Adrenal gland (tissue), 12 donors: ENCODE data around the gene DIAPH1. TPM values are rescaled to one million over a fixed set of nuclear protein-coding genes. Genes with fewer than 3 reads are reported as not detected.

ENCODE experiments used
- DNase-seq, 7 donors: peaks; one replicate each; pipeline ENCODE4 v3.0.0-alpha.2; 2019 to 2020
- H3K27ac ChIP-seq, 5 donors: fragments of 200-600 bp; sonication (generic) in 4 of 5; 1 replicate in 3 of 5; 2 replicates in 2 of 5; pipeline versions ENCODE4 v1.5.1 to v1.8.0; 2016 to 2020; ENCODE audit warnings: mild to moderate bottlenecking in 1 of 5
- H3K27me3 ChIP-seq: fragments of 200-600 bp; 2 replicates; pipeline ENCODE4 v1.8.0; 2021
- H3K36me3 ChIP-seq, 2 donors: fragments of 200-600 bp; replicated peaks in 1 of 2; 1 replicate in 1 of 2; 2 replicates in 1 of 2; pipeline versions ENCODE4 v1.5.1 to v1.8.0; 2018 to 2022
- H3K4me1 ChIP-seq, 2 donors: fragments of 200-600 bp; replicated peaks in 1 of 2; 1 replicate in 1 of 2; 2 replicates in 1 of 2; pipeline versions ENCODE4 v1.5.1 to v1.8.0; 2018 to 2021
- H3K4me3 ChIP-seq, 4 donors: fragments of 200-600 bp; sonication (generic) in 3 of 4; one replicate each; pipeline ENCODE4 v1.5.1; 2016 to 2018
- H3K9me3 ChIP-seq, 3 donors: fragments of 200-600 bp; sonication (generic) in 1 of 3; replicated peaks in 1 of 3; 1 replicate in 2 of 3; 2 replicates in 1 of 3; pipeline versions ENCODE4 v1.5.1 to v1.8.0; 2016 to 2021
- CTCF ChIP-seq, 6 experiments: fragments of 450-650 bp in 4 of 6; fragments of 200-600 bp in 2 of 6; sonication (generic) in 1 of 6; IDR thresholded peaks; 1 replicate in 5 of 6; 2 replicates in 1 of 6; pipeline versions ENCODE4 v1.5.1 to v1.8.0; 2016 to 2021; ENCODE audit warnings: antibody characterized with exemption in 6 of 6, mild to moderate bottlenecking in 2 of 6, moderate library complexity in 1 of 6
- POLR2A ChIP-seq, 2 donors: fragments of 450-650 bp; IDR thresholded peaks; one replicate each; pipeline ENCODE4 v1.6.1; 2017; ENCODE audit warnings: antibody characterized with exemption in 2 of 2, mild to moderate bottlenecking in 2 of 2, moderate library complexity in 1 of 2
- WGBS, 4 donors: extraction: QIAGEN DNeasy Blood & Tissue Kit in 2 of 4; methylation state at CpG; one replicate each; pipeline versions ENCODE4 v1.1.5 to v1.1.7; 2013 to 2017; 5-methylcytosine and 5-hydroxymethylcytosine counted together
- intact Hi-C, 2 donors: fragments of 100-400 bp; cut with DNase I; formaldehyde crosslinking; loops; one replicate each; pipeline versions ENCODE4 v1.14.1 to v1.15.0; 2022 to 2023
- polyA plus RNA-seq, 3 donors: library from polyadenylated mRNA; stranded (reverse); fragments of 200-250 nt in 2 of 3; fragments of 350-450 nt in 1 of 3; fragmentation: Illumina TruSeq in 1 of 3; extraction: RNeasy Lipid Tissue Mini Kit (QIAGEN cat#74804) in 1 of 3; gene quantifications; one replicate each; pipeline ENCODE4 v1.2.3, GENCODE V29; 2013 to 2014
- total RNA-seq, 9 donors: library from RNA; depleted of rRNA in 4 of 9; stranded (reverse); fragments of >200 nt in 4 of 9; fragments of 120-200 nt in 1 of 9; fragmentation: NEBNext Ultra II Directional in 1 of 9; extraction: Animal tissue kit (Norgen Biotek cat#: 25700) in 1 of 9; gene quantifications; one replicate each; pipeline versions ENCODE4 v1.1.0 to v1.2.4, GENCODE V29; 2013 to 2023
- donor health status: healthy with polysubstance abuse.
- donor health status: Bipolar disorder and iron deficiency.
- donor health status: DM: yes; HTN: yes; CAD: no.
- donor health status: DM: no; HTN: no; CAD: no.
- donor health status: DM: no; HTN: no; CAD: no.
- donor health status: DM: yes; HTN: yes; CAD: no.

Gene DIAPH1
- total and polyA plus RNA-seq, 12 donors: 17.8 to 91.2 (median 48.8) TPM

GRCh38 chr5:141516672-141517025 lies 102.2 kb downstream of the DIAPH1 start:
- no peaks in the 10 kb centered on the region for H3K27me3 ChIP-seq
- no peak for TF ChIP-seq CTCF (IDR thresholded peaks at IDR 0.05)
- TF ChIP-seq POLR2A (IDR thresholded peaks at IDR 0.05): no peak
- peak overlapping the region in 2 of 5 donors; percentile 25 to 99 for H3K27ac ChIP-seq
- DNase-seq: no peak
- H3K4me1 ChIP-seq: peaks cover 27 to 49% of the 10 kb centered on the region in 2 donors
- WGBS, 4 donors: 74 to 94% (median 92%) methylated on average over 3 to 8 of the region's 8 CpGs
- no peaks in the 10 kb centered on the region for H3K9me3 ChIP-seq
- H3K36me3 ChIP-seq: peaks cover 0 to 28% of the 10 kb centered on the region in 2 donors
- intact Hi-C loops: loop anchor here (5.0 kb wide), 1 partner anchor 39 kb away; the partner anchor contains the start of gene PCDHGC3 (in 2 of the 2)
- H3K4me3 ChIP-seq: no peak overlapping the region

GRCh38 chr5:141515946-141516671 lies 102.7 kb downstream of the DIAPH1 start:
- WGBS, 4 donors: 80 to 92% (median 86%) methylated on average over 1 to 4 of the region's 4 CpGs
- intact Hi-C loops: loop anchor here (5.0 kb wide), 1 partner anchor 39 kb away; the partner anchor contains the start of gene PCDHGC3 (in 2 of the 2)
- H3K9me3 ChIP-seq: no peaks in the 10 kb centered on the region
- peaks cover 0 to 34% of the 10 kb centered on the region in 2 donors for H3K36me3 ChIP-seq
- peaks cover 22 to 44% of the 10 kb centered on the region in 2 donors for H3K4me1 ChIP-seq
- no peak for TF ChIP-seq POLR2A (IDR thresholded peaks at IDR 0.05)
- no peak for TF ChIP-seq CTCF (IDR thresholded peaks at IDR 0.05)
- H3K27ac ChIP-seq: peak overlapping the region in 2 of 5 donors; percentile 25 to 99
- no peak overlapping the region for H3K4me3 ChIP-seq
- DNase-seq: no peak
- H3K27me3 ChIP-seq: no peaks in the 10 kb centered on the region

- TF ChIP-seq CTCF (IDR thresholded peaks at IDR 0.05) (no peak), POLR2A (IDR thresholded peaks at IDR 0.05) (no peak)
- peak overlapping the region in 4 of 5 donors; percentile 88 to 99 (median 96) for H3K27ac ChIP-seq
- H3K27me3 ChIP-seq: no peaks in the 10 kb centered on the region
- peaks cover 0 to 37% of the 10 kb centered on the region in 2 donors for H3K36me3 ChIP-seq
- intact Hi-C loops: loop anchor here (5.0 kb wide), 1 partner anchor 38 kb away; the partner anchor contains the start of gene PCDHGC3 (in 2 of the 2)
- peaks cover 15 to 35% of the 10 kb centered on the region in 2 donors for H3K4me1 ChIP-seq
- no peaks in the 10 kb centered on the region for H3K9me3 ChIP-seq
- no peak for DNase-seq
- no peak overlapping the region for H3K4me3 ChIP-seq
- WGBS, 4 donors: 86 to 93% (median 89%) methylated on average over 3 of the region's 3 CpGs
Observed at GRCh38 chr5:141515141-141515540, 103.7 kb downstream of the DIAPH1 start.

- Histone ChIP-seq H3K4me3 (peak overlapping the region in 1 of 4 donors; percentile 54), H3K4me1 (peaks cover 16 to 33% of the 10 kb centered on the region in 2 donors), H3K9me3 (no peaks in the 10 kb centered on the region), H3K36me3 (peaks cover 0 to 36% of the 10 kb centered on the region in 2 donors), H3K27me3 (no peaks in the 10 kb centered on the region), H3K27ac (peak overlapping the region; percentile 88 to 99 (median 93))
- TF ChIP-seq POLR2A (IDR thresholded peaks at IDR 0.05): no peak
- TF ChIP-seq CTCF (IDR thresholded peaks at IDR 0.05): peak in 1 of 6 experiments; percentile 3
- intact Hi-C loops: loop anchor here (5.0 kb wide), 1 partner anchor 37 kb away; the partner anchor contains the start of gene PCDHGC3 (in 2 of the 2)
- DNase-seq: peak in 1 of 7 donors; percentile 31
- WGBS, 4 donors: 40 to 58% (median 51%) methylated on average over 6 of the region's 6 CpGs
Observed at GRCh38 chr5:141514330-141515133, 104.3 kb downstream of the DIAPH1 start.
